ENCODE results near the gene INHBB.
A peak's percentile ranks its signal among the peaks of the same experiment; 100 is the strongest.
"Not testable (repeated sequence)": the region's sequence is repeated elsewhere in the genome, so short reads cannot be mapped to it uniquely, and the experiment has no call there.

INHBB gene

DNA sequence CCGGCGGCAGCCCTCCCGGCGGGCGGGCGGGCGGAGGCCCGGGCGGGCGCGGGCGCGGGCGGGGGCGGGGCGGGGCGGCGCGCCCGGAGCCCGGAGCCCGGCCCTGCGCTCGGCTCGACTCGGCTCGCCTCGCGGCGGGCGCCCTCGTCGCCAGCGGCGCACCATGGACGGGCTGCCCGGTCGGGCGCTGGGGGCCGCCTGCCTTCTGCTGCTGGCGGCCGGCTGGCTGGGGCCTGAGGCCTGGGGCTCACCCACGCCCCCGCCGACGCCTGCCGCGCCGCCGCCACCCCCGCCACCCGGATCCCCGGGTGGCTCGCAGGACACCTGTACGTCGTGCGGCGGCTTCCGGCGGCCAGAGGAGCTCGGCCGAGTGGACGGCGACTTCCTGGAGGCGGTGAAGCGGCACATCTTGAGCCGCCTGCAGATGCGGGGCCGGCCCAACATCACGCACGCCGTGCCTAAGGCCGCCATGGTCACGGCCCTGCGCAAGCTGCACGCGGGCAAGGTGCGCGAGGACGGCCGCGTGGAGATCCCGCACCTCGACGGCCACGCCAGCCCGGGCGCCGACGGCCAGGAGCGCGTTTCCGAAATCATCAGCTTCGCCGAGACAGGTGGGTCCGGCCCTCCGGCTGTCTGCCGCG is at the start of gene INHBB:
Gene INHBB (plus strand): TSS at position 111 of the 641 bp plus-strand sequence. CDS start 53 bp downstream, at position 164.
- DNase-seq = peak; percentile 24

DNA sequence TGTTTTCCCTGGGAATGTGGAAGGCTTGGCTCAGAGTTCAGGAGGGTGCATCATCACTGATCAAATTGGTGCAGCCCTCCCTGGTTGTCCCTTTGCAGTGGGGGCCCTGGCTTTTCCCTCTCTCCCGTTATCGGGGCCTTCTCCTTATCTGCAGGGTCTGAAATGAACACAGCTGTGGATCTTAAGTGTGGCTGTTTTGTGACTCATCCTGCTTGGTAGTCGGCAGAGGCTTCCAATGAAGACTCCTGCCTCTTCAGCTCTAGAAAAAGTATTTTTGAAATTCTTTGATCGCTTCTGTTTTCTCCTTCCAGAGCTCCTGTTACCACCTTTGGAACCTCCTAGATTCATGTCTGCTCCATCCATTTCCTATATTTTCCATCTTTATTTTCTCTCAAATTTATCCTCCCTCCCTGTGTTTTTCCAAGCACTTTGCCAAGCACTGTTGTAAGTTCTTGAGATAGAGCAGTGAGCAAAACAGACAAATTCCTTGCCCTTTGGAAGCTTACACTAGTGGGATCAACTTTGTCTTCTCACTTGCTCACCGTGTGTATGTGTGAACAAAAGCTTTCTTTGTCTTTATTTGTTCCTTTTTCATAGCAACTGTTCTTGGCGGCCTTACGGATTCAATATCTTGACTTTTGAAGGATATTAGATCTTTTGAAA is 47.6 kb upstream of the INHBB start:
- no peak for DNase-seq

DNA sequence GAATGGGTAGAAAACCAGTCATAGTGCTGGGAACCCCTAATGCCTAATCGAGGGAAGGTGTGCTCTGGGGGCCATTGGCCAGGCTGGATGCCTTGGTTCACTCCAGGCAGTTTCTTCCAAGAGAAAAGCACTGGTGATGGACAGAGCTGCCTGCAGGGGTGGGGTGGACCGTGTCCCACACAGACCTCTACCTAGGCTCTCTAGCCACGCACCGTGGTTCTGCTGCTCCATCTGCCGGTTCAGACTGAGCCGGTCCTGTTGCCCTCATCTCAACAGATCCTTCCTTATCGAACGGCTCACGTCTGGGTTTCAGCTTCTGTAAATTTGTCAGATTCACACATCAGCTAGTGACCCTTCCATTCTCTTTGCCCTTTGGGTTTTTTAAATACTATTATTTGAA is 46.9 kb upstream of the INHBB start:
- DNase-seq = no peak

DNA sequence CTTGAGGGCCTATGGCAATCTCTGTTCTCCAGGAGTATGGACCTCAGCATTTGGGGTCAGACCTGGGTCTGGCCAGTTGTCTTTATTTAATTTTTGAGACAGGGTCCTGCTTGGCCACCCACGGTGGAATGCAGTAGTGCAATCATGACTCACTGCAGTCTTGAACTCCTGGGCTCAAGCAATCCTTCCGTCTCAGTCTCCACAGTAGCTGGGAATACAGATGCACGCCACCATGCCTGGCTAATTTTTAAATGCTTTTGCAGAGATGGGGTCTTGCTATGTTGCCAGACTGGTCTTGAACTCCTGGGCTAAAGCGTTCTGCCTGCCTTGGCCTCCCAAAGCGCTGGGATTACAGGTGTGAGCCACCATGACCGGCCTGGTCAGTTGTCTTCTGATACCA is 46.4 kb upstream of the INHBB start:
- DNase-seq = no peak

DNA sequence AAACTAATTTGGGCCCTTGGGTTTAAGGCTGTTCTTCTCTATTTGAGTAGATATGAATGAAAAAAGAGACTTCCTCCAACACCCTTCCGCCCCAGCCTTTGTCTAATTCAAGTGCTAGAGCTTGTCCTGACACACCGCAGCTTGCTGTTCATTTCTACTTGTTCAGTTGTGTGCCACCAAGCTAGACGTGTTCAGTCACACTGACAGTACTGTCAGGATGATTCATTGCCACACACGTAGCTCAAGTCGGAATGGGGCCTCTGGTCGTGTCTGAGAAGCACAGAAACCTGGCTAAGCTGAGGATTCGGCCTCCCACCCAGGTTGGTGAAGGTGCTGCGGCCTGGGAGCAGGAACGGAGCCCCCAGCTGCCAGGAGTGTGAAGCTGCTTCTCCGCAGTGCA is 45.6 kb upstream of the INHBB start:
- DNase-seq = no peak

DNA sequence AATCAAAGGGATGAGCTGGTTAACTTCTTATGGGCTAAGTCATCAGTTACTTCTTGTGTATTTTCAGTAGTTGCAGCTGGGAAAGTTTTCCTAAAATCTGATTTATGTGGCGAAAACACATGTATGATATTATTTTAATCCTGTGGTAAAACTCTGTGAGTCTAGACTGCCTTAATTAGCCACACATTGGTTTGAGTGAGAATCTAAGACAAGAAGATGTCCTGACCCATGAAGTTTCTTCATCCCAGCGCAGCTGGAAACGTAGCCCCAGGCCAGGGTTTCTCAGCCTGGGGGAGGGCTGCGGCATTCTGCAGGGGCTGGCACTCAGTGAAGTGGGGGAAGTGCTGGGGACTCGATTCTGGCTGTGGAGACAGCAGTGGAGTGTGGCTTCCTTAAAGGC is 44.7 kb upstream of the INHBB start:
- DNase-seq = no peak

DNA sequence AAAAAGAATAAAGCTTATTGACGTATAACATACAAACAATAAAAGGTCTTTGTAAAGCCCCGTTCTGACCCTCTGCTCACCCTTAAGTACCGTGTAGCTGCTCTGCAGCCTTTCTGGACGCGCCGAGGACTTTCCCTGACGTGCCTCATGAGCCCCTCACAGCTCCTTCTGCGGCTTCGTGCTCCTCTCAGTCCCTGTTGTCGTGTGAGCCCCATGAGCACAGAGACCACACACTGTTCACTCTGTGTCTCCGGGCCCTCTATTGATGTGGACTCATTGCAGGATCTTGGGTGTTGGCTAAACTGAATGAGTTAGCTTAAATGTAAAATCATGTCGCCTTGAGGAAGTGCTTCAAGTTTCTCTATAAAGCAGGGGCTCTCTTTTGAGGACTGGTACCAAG is 43.6 kb upstream of the INHBB start:
- no peak for DNase-seq

DNA sequence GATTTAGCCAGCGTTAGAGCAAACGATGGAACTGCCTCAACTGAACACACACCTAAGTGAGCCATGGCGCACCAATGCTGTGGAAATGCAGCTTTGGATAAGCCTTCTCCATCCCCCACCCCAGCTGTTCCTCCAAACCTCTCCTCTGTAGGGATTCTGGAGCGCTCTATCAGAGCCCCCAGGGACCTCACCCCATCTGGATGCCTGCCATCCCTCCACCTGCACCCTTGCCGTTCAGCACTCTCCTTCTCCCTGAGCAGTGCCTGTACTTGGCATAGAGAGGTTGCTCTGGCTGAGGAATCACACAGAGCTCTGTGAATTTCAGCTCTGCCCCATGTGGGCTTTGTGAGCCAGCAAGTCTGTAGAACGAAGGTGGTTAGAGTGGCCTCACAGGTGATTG is 42.8 kb upstream of the INHBB start:
- DNase-seq = no peak

DNA sequence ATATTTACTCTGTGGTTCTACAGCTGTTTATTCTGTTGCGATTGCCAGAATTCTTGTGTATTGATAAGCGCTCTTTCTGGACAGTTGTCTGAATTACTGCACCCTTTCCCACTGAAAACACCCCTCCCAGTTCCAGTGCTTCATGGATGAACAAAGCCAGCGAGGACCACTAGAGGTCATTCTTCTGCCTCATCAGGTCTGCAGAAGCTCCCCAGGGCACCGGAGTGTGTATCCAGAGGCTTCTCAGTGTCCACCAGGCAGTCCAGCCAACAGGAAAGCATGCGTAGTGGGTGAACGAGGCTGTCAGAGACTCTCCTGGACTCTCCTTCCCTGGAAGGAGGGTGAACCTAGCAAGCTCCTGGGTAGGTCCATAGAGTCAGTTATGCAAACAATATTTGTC is 40.6 kb upstream of the INHBB start:
- peak; percentile 49 for DNase-seq

DNA sequence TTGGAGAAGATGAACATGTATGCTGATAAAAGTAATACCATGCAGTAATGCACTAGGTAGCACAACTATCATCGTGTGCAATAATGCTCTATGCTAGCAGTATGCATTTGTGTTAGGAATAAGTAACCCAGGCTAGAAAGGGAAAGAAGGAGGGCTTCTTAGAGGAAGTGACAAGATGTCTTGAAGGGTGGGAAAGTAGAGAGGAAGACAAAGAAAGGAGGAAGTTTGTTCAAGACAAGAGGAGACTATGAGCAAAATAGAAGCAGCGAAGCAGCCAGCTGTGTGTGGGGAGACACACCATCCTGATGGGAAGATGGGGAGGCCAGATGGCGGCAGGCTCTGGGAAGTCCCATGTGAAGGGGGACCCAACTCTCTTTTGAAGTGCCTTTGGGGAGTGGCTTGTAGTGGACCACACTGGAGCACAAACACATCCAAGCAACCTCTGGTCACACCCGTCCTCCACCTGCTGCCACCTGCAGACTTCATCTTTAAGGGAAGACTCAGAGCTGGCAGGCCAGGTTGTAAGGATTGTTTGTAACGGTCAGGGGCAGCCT is 39.9 kb upstream of the INHBB start:
- no peak for DNase-seq

DNA sequence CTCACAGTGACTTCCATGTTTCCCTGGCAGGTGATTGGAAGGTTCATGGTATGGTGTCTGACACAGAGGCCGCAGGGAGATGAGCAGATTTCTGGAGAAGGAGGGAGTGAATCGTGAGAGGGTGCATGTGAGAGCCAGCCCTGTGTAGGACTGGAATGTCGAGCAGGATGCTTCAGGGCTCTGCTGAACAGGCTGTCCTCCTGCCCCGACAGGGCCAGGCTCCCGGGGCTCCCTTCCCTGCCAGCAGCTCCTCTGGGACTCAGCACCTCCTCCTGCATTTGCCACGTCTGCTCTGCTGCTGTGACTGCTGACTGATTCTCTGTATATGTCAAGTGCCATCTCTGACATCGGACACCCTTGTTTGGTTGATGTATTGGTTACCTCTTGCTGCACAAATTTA is 38.5 kb upstream of the INHBB start:
- no peak for DNase-seq

DNA sequence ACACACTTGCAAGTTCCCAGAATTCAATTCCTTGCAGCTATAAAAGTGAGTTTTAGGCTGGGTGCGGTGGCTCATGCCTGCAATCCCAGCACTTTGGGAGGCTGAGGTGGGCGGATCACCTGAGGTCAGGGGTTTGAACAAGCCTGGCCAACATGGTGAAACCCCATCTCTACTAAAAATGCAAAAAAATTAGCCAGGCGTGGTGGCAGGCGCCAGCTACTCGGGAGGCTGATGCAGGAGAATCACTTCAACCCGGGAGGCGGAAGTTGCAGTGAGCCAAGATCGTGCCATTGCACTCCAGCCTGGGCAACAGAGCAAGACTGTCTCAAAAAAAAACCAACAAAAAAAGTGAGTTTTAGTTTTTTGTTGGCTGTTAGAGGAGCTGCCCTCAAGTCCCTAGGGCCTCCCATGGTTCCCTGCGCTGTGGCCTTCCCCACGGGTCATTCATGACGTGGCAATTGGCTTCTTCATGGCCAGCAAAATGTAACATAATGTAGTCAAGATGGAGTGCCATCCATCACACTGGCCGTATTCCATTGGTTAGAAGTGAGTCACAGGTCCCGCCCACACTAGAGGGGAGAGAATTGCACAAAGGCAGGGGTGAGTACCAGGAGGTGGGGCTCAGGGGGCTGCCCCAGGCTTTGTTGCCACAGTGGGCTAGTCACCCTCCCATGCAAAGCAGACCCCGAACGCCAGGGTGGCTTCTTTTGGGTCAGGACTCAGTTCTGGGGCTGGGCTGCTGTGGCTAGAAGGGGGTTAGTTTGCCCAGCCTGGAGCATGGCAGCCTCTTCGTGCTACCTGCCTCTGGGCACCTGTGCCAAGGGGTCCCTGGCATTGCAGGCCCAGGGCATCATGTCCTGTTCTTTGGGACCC is 37.7 kb upstream of the INHBB start:
- no peak for DNase-seq

DNA sequence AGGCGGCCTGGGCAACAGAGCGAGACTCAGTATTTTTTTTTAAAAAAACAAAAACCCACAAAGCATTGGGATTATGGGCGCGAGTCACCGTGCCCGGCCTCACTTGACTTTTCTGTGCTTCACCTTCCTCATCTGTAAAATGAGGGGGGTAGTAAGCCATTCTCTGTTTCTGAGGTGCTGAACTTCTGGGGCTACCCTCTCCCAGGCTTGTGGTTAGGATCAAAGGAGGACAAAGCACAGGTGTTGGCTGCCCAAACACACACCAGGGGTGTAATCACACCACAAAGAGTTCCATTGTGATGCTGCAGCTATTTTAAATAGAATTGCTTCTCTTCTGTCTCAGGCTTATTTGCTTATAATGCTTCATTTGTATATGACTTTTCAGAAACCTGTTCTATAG is 35.8 kb upstream of the INHBB start:
- DNase-seq = no peak

DNA sequence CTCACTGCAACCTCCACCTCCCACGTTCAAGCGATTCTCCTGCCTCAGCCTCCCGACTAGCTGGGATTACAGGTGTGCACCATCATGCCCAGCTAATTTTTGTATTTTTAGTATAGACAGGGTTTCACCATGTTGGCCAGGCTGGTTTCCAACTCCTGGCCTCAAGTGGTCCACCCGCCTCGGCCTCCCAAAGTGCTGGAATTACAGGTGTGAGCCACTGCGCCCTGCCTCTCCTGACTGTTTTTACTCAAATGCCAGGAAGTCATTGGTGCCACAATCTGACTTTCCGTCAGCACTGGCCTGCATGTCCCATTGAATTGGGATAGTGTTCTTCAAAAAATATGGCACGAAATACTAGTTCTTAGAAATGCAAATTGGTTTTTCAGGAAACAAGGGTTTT is 35.1 kb upstream of the INHBB start:
- not testable (repeated sequence) for DNase-seq

DNA sequence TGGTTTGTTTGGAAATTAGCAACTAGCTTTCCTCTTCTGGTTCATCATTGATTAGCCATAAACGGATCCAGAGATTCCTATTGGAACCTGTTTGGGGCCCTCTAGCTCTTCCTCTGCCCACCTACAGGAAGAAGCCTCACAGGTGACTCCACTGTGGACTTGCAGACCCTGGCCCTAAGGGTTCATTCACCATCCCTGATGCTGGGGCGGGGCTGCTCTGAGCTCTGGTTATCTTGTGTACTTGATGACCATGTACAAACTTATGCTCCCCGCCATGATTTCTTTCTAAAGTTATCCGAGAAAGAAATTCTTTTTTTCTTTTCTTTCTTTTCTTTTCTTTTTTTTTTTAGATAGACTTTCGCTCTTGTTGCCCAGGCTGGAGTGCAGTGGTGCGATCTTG is 33.9 kb upstream of the INHBB start:
- no peak for DNase-seq

DNA sequence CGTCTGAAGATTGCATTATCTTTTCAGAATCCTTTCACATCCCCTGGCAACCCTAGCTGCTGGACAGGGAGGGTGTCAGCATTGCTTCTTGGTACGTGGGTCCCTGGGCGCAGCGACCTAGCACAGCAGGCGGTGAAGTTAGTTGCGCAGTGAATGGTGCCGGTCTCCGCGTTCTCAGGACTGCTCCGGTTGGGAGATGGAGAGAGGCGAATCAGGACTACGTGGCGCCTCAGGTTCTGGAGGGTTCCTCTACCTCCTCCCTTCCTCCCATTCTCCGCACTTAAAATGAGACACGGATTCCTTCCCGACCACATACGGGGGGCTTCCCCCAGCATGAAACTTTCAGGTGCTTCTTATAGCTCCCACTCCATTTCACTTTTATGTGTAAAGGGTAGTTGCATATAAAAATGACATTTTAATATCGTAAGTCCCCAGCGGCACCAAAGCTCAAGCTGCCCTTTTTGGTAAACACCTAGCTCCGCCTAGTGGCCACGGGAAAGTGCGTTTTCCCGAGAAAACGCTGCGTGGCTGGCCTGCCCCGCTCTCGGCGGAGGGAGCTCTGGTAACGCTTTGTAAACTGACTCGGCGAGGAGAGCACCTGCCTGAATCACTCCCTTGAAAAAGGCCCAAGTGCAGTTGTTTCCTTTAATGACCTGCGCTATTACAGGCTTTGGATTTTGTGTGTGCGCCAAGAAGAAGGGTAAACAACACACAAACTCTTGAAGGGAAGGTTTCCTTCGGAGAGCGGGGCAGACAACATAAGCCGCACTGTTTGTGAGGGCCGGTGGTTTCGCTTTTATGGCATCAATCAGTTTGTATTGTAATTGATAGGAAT is 32.9 kb upstream of the INHBB start:
- DNase-seq = peak; percentile 87

DNA sequence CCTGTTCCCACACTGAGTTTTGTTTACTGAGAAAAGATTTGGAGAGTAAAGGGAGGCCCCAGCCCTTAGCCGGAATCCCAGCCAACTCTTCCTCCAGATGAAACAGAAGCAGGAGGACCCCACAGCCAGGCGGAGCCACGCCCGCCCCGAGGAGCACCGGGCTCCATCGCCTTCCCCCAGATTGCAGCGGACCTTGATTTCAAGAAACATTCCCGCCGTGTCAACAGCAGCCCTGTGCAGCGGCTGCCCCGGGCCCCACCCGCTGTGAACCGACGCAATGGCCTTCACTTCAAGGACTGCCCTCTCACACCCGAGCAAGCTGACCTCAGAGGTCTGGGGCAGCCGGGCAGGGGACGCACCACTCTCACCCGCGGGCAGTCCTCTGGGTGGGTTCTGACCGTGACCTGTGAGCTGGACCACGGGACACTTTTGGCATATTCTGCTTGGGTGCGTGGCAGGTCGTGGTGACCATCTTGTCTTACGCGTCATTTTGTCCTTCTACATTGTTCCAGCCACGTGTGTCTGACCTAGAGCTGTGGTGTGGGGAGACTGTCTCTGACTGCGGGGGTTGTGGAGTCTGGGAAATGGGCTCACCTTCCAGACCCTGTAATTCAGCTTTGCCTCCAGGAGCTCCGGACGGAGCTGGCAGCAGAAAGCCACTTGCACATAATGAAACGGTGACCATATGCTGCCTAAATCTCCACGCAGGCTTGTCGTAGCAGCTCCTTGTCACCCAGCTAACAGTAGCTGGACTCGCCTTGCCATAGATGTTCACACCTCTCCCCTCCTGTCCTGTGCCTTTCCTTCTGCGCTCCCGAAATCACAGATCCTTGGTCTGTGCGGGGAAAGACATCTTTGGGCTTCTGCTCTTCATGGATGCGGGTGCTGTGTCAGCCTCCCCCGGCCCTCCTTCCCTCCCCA is 32.0 kb upstream of the INHBB start:
- no peak for DNase-seq

DNA sequence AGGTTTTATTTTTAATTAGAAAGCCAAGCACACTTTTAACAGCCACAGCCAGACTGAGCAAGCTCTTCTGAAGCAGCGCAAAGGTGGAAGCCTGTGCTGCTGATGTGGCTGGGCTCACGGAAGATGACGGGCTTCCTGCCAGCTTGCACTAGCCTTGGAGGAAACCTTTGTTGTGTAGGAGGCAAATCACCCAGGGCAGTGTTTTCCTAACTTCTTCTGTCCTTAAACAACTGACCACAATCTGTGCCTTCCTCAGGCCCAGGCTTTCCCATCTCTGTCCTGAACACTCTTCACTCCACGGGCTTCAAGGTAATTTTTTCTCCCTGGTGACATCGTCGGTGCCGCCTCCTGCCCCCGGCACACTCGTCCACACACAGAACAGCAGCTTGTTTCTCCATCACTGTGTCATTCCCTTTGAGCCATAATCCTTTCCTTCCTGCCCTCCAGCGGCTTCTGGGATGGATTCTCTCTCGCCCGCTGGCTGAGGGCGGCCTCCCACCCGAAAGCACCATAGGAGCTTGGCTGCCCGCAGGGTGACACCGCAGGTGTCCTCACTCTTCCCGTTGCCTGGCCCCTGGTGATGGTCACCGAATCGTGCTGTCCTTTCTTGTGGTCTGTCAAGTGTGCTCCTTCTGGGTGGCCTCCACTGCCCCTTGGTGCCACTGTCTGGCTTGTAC is 31.1 kb upstream of the INHBB start:
- DNase-seq = peak; percentile 32

DNA sequence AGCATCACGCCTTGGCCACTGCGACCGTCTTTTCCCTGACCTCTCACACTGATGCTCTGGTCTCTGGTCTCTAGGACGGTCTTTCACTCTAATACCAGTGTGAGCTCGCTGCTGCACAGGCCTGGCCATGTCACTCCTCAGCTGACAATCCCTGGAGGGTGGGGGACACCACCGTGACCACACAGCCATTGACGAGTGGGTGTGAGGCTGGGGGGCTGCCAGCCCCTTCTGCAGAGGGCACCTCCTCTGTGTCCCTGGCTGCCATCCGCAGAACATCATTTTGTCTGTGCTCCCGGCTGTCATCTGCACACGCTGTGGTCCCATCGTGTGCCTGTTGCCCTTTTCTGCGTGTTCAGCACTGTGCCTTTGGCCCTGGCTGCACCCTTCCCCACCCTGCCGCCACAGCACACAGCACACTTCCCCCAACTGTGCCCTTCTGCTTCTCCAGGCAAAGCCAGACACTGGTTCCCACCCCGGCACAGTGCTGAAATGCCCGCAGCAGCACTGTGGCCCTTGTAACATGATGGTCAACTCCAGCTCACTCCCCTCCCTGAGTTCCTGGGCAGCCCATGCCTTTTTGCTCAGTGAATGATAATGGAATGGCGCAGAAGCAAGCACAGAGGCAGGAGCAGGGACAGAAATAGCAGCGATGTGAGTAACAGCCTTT is 30.4 kb upstream of the INHBB start:
- no peak for DNase-seq

DNA sequence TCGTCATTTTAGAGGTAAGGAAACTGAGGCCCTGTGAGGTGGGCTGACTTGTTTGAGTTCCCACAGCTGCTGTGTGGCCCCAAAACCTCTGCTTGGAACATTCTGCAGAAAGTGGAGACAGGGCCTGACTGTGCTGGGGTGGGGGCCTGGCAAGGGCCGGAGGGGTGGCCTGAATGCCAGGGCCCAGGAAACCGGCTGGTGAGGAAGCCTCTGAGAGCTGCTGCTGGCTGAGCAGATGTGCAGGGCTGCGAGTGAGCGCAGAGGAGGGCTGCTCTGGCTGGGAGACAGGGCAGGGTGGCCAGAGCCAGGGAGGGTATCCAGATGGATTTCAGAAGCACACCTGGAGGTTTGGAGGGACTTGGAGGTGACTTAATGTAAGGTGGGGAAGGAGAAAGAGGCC is 29.9 kb upstream of the INHBB start:
- no peak for DNase-seq
